Fibroblast of villous mesenchyme (primary cell): Measurements from ENCODE around the gene HBEGF. TPM values are rescaled to one million over a fixed set of nuclear protein-coding genes. Genes with fewer than 3 reads are reported as not detected.

Experiments
- DNase-seq: peaks from one replicate; pipeline ENCODE4 v3.0.0-alpha.2; 2010; ENCODE audit warnings: low read depth
- H3K4me3 ChIP-seq: 2 replicates; pipeline ENCODE4 v1.5.1; 2011; ENCODE audit warnings: low read depth, mild to moderate bottlenecking, low read length
- CTCF ChIP-seq: IDR thresholded peaks from 2 replicates; pipeline ENCODE4 v1.5.1; 2012; ENCODE audit warnings: low read depth, mild to moderate bottlenecking, low read length; ENCODE audit not compliant: insufficient read depth
- total RNA-seq: library from RNA; depleted of rRNA; stranded (reverse); fragments of >200 nt; gene quantifications from 2 replicates; pipeline ENCODE4 v1.2.3, GENCODE V29; 2012

HBEGF gene
- total RNA-seq, 1 donor, result 9.5 TPM

DNA sequence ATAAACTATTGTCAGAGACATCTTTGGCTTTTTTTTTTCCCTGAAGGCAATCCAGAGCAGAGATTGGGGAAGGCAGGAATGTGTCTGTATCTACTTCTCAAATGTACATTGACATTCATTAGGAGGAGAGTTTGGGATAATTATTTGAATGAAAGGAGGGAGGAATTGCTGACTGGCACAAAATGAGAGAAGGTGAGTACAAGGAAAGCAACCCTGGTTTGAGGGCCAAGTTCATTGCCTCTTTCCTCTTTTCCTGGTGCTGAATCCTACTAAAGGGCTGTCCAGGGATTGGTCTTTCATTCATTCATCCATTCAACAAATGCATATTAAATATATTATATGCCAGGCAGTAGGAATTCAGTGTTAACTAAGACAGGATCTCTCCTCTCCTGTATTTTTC is 36.5 kb upstream of the HBEGF start:
- no peak for DNase-seq
- H3K4me3 ChIP-seq, result no peak overlapping the region

DNA sequence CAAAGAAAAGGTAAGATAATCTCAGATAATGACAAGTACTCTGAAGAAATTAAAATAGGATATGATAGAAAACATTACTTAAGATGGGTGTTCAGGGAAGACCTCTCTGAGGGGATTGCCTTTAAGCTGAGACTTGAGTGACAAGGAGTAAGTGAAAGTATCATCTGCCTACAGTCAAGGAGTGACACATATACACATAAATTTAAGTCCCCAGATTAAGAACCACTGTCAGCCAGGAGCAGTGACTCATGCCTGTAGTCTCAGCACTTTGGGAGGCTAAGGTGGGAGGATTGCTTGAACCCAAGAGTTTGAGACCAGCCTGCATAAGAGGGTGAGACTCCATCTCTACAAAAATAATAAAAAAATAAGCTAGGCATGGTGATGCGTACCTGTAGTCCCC is 35.6 kb upstream of the HBEGF start:
- H3K4me3 ChIP-seq, result no peak overlapping the region
- no peak for DNase-seq
- TF ChIP-seq CTCF, result no peak

More for the DNA sequence above, 36.5 kb upstream of the HBEGF start:
- no peak for TF ChIP-seq CTCF

GRCh38 chr5:140381351-140381750 is 34.9 kb upstream of the HBEGF start:
- no peak for TF ChIP-seq CTCF
- no peak overlapping the region for H3K4me3 ChIP-seq
- DNase-seq, result no peak

DNA sequence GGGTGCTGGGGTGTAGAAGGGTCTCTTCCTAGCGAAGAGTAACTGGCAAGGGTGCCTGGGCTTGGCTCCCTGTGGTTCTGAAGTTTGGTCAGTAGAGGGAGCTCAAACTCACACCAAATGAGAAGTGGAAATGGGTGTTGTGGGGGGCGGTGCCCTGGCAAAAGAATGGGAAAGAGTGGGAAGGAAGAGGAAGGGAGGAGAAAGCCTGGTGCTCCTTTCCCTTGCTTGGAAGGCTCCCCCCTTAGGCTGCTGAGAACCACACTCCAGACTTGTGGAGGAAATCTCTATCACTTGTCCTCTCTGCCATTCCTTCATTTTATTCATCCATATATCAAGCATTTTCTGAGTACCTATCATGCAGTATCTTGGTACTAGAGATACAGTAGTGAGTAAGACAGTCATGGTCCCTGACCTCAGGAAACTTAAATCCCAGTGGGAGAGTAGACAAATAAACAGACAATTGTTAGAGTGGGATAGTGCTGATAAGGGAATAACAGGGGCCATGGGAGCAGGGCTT is 26.6 kb upstream of the HBEGF start:
- peak; percentile 94 for TF ChIP-seq CTCF
- no peak overlapping the region for H3K4me3 ChIP-seq
- peak; percentile 75 for DNase-seq

GRCh38 chr5:140371356-140372151 is 25.2 kb upstream of the HBEGF start:
- TF ChIP-seq CTCF, result no peak
- H3K4me3 ChIP-seq, result no peak overlapping the region
- DNase-seq, result no peak

DNA sequence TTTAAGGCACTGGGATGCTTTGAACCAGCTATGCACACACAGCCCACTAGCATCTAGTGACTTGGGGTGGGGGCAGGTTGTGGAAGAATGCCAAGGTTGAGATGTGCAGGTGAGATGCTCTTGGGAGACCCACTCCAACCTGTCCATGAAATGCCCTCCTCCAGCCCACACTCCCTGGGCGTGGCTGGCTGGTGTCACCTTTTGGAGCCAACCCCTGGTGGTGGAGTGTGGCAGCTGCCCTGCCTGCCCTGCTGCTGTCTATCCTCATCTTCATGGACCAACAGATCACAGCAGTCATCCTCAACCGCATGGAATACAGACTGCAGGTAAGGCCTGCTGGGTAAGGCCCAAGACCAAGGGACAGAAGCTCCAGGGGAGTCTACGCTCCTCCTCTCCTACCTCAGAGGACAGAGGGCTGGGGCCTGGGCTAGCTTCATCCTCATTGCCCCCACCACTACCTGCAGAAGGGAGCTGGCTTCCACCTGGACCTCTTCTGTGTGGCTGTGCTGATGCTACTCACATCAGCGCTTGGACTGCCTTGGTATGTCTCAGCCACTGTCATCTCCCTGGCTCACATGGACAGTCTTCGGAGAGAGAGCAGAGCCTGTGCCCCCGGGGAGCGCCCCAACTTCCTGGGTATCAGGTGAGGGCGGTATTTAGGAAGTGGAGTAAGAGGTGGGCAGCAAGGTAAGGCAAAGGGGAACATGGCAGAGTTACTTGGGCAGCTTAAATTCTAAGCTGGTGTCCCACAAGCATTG is 21.0 kb upstream of the HBEGF start:
- no peak for DNase-seq
- H3K4me3 ChIP-seq, result no peak overlapping the region
- no peak for TF ChIP-seq CTCF
